ENCODE measurements around the gene KIF25.
"Not testable (repeated sequence)": the region's sequence is repeated elsewhere in the genome, so short reads cannot be mapped to it uniquely, and the experiment has no call there.

Gene KIF25

GRCh38 chr6:167973148-167973885 lies 24.2 kb upstream of the KIF25 start:
- no peak overlapping the region for H3K4me3 ChIP-seq
- H3K27ac ChIP-seq = no peak overlapping the region

- H3K27ac ChIP-seq = no peak overlapping the region
- no peak overlapping the region for H3K4me3 ChIP-seq
Observed at GRCh38 chr6:167974640-167975344, 22.7 kb upstream of the KIF25 start.

- no peak overlapping the region for H3K27ac ChIP-seq
Observed at GRCh38 chr6:167975458-167975857, 22.0 kb upstream of the KIF25 start.

GRCh38 chr6:167976116-167976657 lies 21.3 kb upstream of the KIF25 start:
- H3K4me3 ChIP-seq, H3K27ac ChIP-seq: not testable (repeated sequence)

More at GRCh38 chr6:167975458-167975857, 22.0 kb upstream of the KIF25 start:
- H3K4me3 ChIP-seq = no peak overlapping the region

GRCh38 chr6:167976708-167977107 lies 20.8 kb upstream of the KIF25 start:
- no peak overlapping the region for H3K27ac ChIP-seq
- no peak overlapping the region for H3K4me3 ChIP-seq

GRCh38 chr6:167977717-167978467 lies 19.6 kb upstream of the KIF25 start:
- Histone ChIP-seq H3K4me3 (no peak overlapping the region), H3K27ac (peak overlapping the region in 1 of 21 experiments; percentile 3)

- no peak overlapping the region for H3K4me3 ChIP-seq
- no peak overlapping the region for H3K27ac ChIP-seq
Observed at GRCh38 chr6:167978607-167979006, 18.9 kb upstream of the KIF25 start.

GRCh38 chr6:167979436-167980139 lies 17.9 kb upstream of the KIF25 start:
- H3K27ac ChIP-seq = no peak overlapping the region
- no peak overlapping the region for H3K4me3 ChIP-seq

- H3K27ac ChIP-seq = no peak overlapping the region
- H3K4me3 ChIP-seq = no peak overlapping the region
Observed at GRCh38 chr6:167980911-167981580, 16.4 kb upstream of the KIF25 start.

- Histone ChIP-seq H3K4me3 (no peak overlapping the region), H3K27ac (no peak overlapping the region)
Observed at GRCh38 chr6:167981916-167982462, 15.5 kb upstream of the KIF25 start.

GRCh38 chr6:167984144-167984719 lies 13.2 kb upstream of the KIF25 start:
- Histone ChIP-seq H3K27ac (no peak overlapping the region), H3K4me3 (no peak overlapping the region)

- H3K4me3 ChIP-seq = no peak overlapping the region
- H3K27ac ChIP-seq = no peak overlapping the region
Observed at GRCh38 chr6:167984876-167985604, 12.4 kb upstream of the KIF25 start.

- Histone ChIP-seq H3K27ac (no peak overlapping the region), H3K4me3 (no peak overlapping the region)
Observed at GRCh38 chr6:167985911-167986595, 11.4 kb upstream of the KIF25 start.

GRCh38 chr6:167987396-167988153 lies 9.9 kb upstream of the KIF25 start:
- Histone ChIP-seq H3K27ac (peak overlapping the region in 2 of 21 experiments; percentile 0 to 3), H3K4me3 (no peak overlapping the region)

GRCh38 chr6:167988154-167988495 lies 9.3 kb upstream of the KIF25 start:
- peak overlapping the region in 2 of 21 experiments; percentile 0 to 3 for H3K27ac ChIP-seq

GRCh38 chr6:167988945-167989841 lies 8.3 kb upstream of the KIF25 start:
- Histone ChIP-seq H3K27ac (no peak overlapping the region), H3K4me3 (no peak overlapping the region)

More at GRCh38 chr6:167988154-167988495, 9.3 kb upstream of the KIF25 start:
- no peak overlapping the region for H3K4me3 ChIP-seq
